ENCODE results near the gene GIPC2.

GIPC2 gene

DNA sequence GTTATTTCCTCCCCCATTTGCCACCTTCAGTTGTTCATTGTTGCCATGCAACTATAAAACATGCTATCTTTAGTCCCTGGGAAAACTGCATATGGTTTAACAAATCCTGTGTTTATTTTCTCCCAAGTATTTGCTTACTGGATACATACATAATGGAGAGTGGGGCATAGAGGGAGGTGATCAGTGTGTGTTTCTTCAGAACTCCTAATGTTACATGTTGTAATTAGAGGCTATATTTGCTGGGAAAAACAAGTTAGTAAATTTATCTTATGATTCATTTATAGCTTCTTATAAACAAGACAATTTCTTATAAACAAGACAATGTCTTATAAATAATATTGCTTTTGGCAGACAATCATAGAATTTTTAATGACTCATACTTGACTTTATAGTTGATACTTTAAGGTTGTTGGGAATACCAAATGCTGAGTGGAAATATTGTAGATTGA, 7.3 kb upstream of the GIPC2 start:
- no peak overlapping the region for H3K9ac ChIP-seq (ENCODE audit: low read depth, low read length)
- H3K4me3 ChIP-seq (ENCODE audit: low read length), result no peak overlapping the region
- no peaks in the 10 kb centered on the region for H3K4me1 ChIP-seq (ENCODE audit: insufficient read depth, low read length)
- no peaks in the 10 kb centered on the region for H3K36me3 ChIP-seq (ENCODE audit: insufficient read depth, low read depth, low read length)
- peaks cover 9% of the 10 kb centered on the region for H3K27me3 ChIP-seq (ENCODE audit: insufficient read depth, low read length)
- H3K27ac ChIP-seq (ENCODE audit: low read length), result no peak overlapping the region
- H3K9me3 ChIP-seq (ENCODE audit: insufficient read depth, low read depth, low read length), result no peaks in the 10 kb centered on the region

DNA sequence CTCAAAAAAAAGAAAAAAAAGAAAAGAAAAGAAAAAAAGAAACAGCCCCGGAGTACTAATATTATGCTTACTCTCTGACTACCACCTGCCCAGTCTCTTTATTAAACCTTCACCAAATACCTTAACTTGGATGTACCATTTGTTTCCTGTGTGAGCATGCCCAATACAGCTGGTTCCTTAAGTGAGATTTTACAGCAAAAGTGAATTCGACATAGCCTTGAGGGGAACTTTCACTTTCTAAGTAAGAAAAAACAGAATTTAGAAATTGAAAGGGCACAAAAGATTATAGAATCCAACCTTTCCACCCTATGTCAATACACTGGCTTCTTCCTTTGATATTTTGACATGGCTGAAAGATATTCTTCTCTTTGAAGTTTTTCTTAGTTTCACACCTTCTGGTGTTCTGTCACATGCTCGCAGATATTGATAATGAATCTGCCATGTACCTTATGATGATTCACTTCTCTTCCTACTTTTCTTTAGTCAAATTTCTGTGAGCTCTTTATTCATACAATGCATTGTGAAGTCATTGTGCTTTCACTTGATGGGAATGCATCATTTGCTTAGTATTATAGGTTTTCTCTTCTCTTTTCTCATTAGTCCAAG, 5.2 kb upstream of the GIPC2 start:
- Histone ChIP-seq H3K27me3 (ENCODE audit: insufficient read depth, low read length) (peaks cover 30% of the 10 kb centered on the region), H3K9me3 (ENCODE audit: insufficient read depth, low read depth, low read length) (no peaks in the 10 kb centered on the region), H3K4me1 (ENCODE audit: insufficient read depth, low read length) (peaks cover 4% of the 10 kb centered on the region; the same call in 1 of the 2 replicates), H3K27ac (ENCODE audit: low read length) (no peak overlapping the region), H3K36me3 (ENCODE audit: insufficient read depth, low read depth, low read length) (no peaks in the 10 kb centered on the region), H3K9ac (ENCODE audit: low read depth, low read length) (no peak overlapping the region), H3K4me3 (ENCODE audit: low read length) (no peak overlapping the region)

DNA sequence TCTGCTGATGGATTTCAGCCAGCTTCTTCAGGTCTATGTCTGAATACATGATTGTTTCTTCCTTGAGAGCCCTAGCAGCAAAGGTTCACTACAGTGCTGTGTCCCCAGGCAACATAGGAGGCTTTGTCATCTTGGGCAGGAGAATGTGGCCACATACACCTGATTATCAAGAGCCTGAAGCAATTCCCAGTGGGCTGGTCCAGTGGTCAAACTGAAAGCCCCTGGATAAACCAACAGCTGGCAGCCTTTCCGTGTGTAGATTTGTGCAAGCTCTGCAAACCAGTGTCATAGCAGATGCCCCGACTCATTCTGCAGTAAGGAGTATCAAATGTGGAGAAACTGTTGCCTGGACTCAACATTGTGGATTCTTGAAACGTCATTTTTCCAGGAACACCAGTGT, 2.3 kb upstream of the GIPC2 start:
- H3K36me3 ChIP-seq (ENCODE audit: insufficient read depth, low read depth, low read length), result no peaks in the 10 kb centered on the region
- H3K27ac ChIP-seq (ENCODE audit: low read length), result no peak overlapping the region
- H3K9me3 ChIP-seq (ENCODE audit: insufficient read depth, low read depth, low read length), result no peaks in the 10 kb centered on the region
- H3K4me3 ChIP-seq (ENCODE audit: low read length), result no peak overlapping the region
- no peak overlapping the region for H3K9ac ChIP-seq (ENCODE audit: low read depth, low read length)
- H3K27me3 ChIP-seq (ENCODE audit: insufficient read depth, low read length), result peaks cover 58% of the 10 kb centered on the region
- peaks cover 7% of the 10 kb centered on the region; the same call in 1 of the 2 replicates for H3K4me1 ChIP-seq (ENCODE audit: insufficient read depth, low read length)

DNA sequence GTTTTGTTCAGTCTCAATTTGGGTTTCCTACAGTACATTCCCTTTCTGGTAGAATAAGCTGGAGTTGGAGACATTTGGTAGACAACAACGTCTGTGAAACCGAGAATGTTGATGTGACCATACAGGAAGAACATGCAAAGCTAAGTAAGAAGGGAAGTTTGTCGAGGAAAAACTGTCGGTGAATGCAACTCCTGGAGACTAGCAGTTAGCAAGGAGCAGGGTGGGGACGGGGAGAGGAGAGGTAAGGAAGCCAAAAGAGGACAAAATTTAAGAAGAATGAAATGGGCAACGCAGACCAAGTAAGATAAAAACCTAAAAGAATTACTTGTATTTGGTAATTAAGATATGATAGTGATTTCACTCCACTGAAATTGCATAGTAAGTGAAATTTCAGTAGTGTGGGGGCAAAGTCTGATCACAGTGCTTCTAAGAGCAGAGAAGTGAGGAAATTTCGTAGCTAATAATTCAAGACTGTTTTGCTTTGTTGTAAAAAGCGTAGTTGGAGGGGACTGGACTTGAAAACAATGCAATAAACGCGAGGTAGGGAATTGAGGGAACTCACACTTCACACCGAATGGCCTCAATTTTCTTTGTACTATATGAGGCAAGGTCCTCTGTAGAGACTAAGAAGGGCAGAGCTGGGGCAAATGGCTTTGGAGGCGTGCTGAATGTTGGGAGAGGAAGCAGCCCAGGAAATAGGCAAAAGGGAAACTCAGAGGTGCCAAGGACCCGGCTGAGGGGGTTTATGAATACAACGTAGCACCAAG, 787 bp upstream of the GIPC2 start:
- Histone ChIP-seq H3K4me3 (ENCODE audit: low read length) (peak overlapping the region; percentile 85), H3K36me3 (ENCODE audit: insufficient read depth, low read depth, low read length) (no peaks in the 10 kb centered on the region), H3K9ac (ENCODE audit: low read depth, low read length) (peak overlapping the region; percentile 81; the same call in 1 of the 2 replicates), H3K4me1 (ENCODE audit: insufficient read depth, low read length) (peaks cover 7% of the 10 kb centered on the region; the same call in 1 of the 2 replicates), H3K27ac (ENCODE audit: low read length) (no peak overlapping the region), H3K9me3 (ENCODE audit: insufficient read depth, low read depth, low read length) (no peaks in the 10 kb centered on the region), H3K27me3 (ENCODE audit: insufficient read depth, low read length) (peaks cover 59% of the 10 kb centered on the region)

DNA sequence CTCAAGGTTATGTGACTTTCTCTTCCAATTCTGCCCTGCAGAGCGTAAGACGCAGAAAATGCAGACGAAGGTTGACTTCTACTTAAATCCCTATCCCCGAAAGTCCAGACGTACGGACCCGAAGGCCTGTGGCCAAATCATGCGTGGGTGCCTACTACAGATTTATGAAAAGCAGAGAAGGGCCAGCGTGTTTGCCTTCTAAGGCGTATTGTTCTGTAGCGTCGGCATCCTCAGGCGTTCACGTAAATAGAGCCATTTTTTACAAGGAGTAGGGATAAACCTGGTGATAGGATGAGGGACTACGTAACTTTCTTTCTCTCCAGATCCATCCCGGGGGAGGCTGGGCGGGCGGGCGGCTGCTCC, 222 bp upstream of the GIPC2 start:
- Histone ChIP-seq H3K27ac (ENCODE audit: low read length) (no peak overlapping the region), H3K4me1 (ENCODE audit: insufficient read depth, low read length) (peaks cover 7% of the 10 kb centered on the region; the same call in 1 of the 2 replicates), H3K36me3 (ENCODE audit: insufficient read depth, low read depth, low read length) (no peaks in the 10 kb centered on the region), H3K27me3 (ENCODE audit: insufficient read depth, low read length) (peaks cover 59% of the 10 kb centered on the region), H3K4me3 (ENCODE audit: low read length) (peak overlapping the region; percentile 85), H3K9me3 (ENCODE audit: insufficient read depth, low read depth, low read length) (no peaks in the 10 kb centered on the region), H3K9ac (ENCODE audit: low read depth, low read length) (peak overlapping the region; percentile 81; the same call in 1 of the 2 replicates)

DNA sequence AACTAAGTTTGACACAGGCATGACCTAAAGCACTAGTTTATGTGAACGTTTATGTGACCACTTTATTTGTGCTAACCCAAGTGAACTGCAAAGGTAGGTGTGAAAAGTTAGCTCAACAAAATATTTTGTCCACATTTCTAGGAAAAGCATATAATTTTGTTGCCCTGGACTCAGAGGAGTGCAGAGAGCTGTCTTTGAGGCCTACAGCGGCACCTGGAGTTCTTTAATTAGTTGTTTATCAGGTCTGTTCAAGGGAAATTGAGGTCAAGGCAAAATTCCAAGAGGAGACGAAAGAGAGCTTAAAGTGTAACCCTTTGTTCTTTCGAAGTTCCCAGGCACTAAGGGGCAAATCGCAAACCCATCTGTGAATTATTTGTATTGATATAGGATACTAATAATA, 1.3 kb downstream of the GIPC2 start:
- Histone ChIP-seq H3K36me3 (ENCODE audit: insufficient read depth, low read depth, low read length) (no peaks in the 10 kb centered on the region), H3K27ac (ENCODE audit: low read length) (no peak overlapping the region), H3K4me1 (ENCODE audit: insufficient read depth, low read length) (peaks cover 7% of the 10 kb centered on the region; the same call in 1 of the 2 replicates), H3K27me3 (ENCODE audit: insufficient read depth, low read length) (peaks cover 59% of the 10 kb centered on the region), H3K4me3 (ENCODE audit: low read length) (peak overlapping the region; percentile 85), H3K9ac (ENCODE audit: low read depth, low read length) (no peak overlapping the region), H3K9me3 (ENCODE audit: insufficient read depth, low read depth, low read length) (no peaks in the 10 kb centered on the region)

DNA sequence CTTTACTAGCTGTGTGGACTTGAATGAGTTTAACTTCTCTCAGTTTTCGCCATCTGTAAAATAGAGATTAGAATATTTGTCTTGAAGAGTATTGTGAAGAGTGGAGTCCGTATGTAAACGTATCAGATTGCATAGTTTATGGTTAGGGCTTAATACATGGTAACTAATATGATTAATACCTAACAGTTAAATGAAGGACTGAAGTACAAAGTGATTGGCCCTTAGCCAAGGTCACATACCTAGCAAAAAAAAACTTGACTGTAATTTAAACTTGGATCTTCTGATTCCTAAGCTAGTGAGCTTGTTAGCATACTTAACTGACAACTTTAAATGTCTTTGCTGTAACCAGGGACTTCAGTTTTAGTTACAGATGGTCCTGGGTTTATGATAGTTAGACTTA, 1.9 kb downstream of the GIPC2 start:
- H3K4me3 ChIP-seq (ENCODE audit: low read length), result no peak overlapping the region
- H3K27ac ChIP-seq (ENCODE audit: low read length), result no peak overlapping the region
- H3K9ac ChIP-seq (ENCODE audit: low read depth, low read length), result no peak overlapping the region
- peaks cover 59% of the 10 kb centered on the region for H3K27me3 ChIP-seq (ENCODE audit: insufficient read depth, low read length)
- no peaks in the 10 kb centered on the region for H3K36me3 ChIP-seq (ENCODE audit: insufficient read depth, low read depth, low read length)
- no peaks in the 10 kb centered on the region for H3K9me3 ChIP-seq (ENCODE audit: insufficient read depth, low read depth, low read length)
- peaks cover 7% of the 10 kb centered on the region; the same call in 1 of the 2 replicates for H3K4me1 ChIP-seq (ENCODE audit: insufficient read depth, low read length)

DNA sequence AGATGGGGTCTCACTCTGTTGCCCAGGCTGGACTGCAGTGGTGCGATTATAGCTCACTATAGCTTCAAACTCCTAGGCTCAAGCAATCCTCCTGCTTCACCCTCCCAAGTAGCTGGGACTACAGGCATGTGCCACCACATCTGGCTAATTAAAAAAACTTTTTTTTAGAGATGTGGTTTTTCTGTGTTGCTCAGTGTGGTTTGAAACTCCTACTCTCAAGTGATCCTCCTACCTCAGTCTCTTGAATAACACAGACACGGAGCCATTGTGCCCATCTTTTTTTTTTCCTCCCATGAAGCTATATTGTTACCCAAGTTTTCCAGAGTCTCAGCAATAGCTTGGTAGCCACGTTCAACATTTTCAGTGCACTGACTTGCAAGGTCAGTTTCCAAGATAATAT, 2.7 kb downstream of the GIPC2 start:
- H3K27me3 ChIP-seq (ENCODE audit: insufficient read depth, low read length), result peaks cover 50% of the 10 kb centered on the region
- peaks cover 7% of the 10 kb centered on the region; the same call in 1 of the 2 replicates for H3K4me1 ChIP-seq (ENCODE audit: insufficient read depth, low read length)

DNA sequence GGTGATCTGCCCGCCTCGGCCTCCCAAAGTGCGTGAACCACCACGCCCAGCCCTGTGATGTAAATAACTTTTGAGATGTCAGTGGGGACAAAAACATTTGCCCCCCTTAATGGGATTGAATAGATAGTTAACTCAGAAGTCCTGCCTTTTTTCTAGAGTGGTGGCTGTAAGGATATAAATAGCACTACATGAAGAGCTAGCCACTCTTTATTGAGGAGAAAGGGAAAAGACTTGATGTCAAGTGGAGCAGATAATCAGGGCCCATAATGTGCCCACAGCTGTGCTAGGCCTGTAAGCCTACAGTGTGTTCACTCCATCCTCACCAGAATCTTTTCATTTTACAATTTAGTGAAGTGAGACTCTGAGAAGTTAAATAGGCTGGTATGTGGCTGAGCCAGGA, 3.6 kb downstream of the GIPC2 start:
- Histone ChIP-seq H3K27ac (ENCODE audit: low read length) (no peak overlapping the region), H3K27me3 (ENCODE audit: insufficient read depth, low read length) (peaks cover 41% of the 10 kb centered on the region), H3K9me3 (ENCODE audit: insufficient read depth, low read depth, low read length) (no peaks in the 10 kb centered on the region), H3K9ac (ENCODE audit: low read depth, low read length) (no peak overlapping the region), H3K4me3 (ENCODE audit: low read length) (no peak overlapping the region), H3K36me3 (ENCODE audit: insufficient read depth, low read depth, low read length) (no peaks in the 10 kb centered on the region), H3K4me1 (ENCODE audit: insufficient read depth, low read length) (peaks cover 7% of the 10 kb centered on the region; the same call in 1 of the 2 replicates)

More for the DNA sequence above, 2.7 kb downstream of the GIPC2 start:
- H3K36me3 ChIP-seq (ENCODE audit: insufficient read depth, low read depth, low read length), result no peaks in the 10 kb centered on the region
- H3K9me3 ChIP-seq (ENCODE audit: insufficient read depth, low read depth, low read length), result no peaks in the 10 kb centered on the region
- no peak overlapping the region for H3K4me3 ChIP-seq (ENCODE audit: low read length)
- H3K9ac ChIP-seq (ENCODE audit: low read depth, low read length), result no peak overlapping the region
- H3K27ac ChIP-seq (ENCODE audit: low read length), result no peak overlapping the region

DNA sequence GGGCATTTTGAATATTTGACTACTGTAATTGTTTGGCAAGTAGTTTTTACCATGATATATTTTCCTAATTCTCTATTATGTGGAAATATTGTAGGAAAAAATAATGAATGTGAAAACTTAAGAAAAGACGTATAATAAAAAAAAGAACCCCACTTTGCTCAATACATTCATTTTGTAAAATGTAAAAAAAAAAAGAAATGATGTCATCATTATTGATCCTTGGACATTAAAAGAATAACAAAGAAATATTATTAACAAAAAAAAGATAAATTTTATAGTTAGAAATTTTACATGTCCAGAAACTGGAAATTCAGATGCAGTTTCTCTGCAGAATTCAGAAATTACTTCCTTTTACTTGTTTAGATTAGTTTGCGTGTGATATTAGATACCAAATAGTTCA, 5.2 kb downstream of the GIPC2 start:
- H3K36me3 ChIP-seq (ENCODE audit: insufficient read depth, low read depth, low read length), result no peaks in the 10 kb centered on the region
- peaks cover 3% of the 10 kb centered on the region; the same call in 1 of the 2 replicates for H3K4me1 ChIP-seq (ENCODE audit: insufficient read depth, low read length)
- H3K9ac ChIP-seq (ENCODE audit: low read depth, low read length), result no peak overlapping the region
- H3K27me3 ChIP-seq (ENCODE audit: insufficient read depth, low read length), result peaks cover 25% of the 10 kb centered on the region
- H3K9me3 ChIP-seq (ENCODE audit: insufficient read depth, low read depth, low read length), result no peaks in the 10 kb centered on the region
- no peak overlapping the region for H3K27ac ChIP-seq (ENCODE audit: low read length)
- no peak overlapping the region for H3K4me3 ChIP-seq (ENCODE audit: low read length)

DNA sequence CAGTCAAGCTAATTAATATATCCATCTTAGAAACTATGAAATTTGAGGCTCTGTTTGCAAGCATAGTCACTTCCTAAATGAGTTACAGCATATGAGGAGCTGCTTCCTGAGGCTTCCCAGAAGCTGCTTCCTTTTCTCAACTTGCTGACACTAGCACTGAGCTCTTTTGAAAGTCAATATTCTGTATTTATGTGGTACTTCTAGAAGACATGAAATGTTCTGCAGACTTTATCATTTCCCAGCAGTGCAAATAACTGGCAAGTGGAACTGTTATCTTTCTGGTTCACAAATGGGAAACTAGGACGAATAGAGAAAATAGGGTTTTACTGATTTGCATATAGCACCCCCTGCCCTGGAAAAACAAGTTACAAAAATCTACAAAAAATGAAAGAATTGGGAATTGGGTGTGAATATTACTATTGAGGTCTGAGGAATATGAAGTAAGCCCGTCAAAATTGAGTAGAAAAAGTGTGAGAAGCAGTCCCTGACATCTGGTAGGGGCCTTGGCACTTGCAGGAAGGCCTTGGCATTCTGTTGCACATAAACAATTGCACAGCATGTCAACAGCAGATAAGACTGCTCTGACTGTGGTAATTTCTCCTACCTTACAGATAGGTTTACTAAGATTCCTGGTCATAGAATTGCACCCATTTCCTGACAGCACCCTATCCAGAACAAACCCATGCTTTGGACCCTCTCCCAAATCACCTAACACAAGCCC, 7.1 kb downstream of the GIPC2 start:
- Histone ChIP-seq H3K36me3 (ENCODE audit: insufficient read depth, low read depth, low read length) (no peaks in the 10 kb centered on the region), H3K9ac (ENCODE audit: low read depth, low read length) (no peak overlapping the region), H3K9me3 (ENCODE audit: insufficient read depth, low read depth, low read length) (no peaks in the 10 kb centered on the region), H3K27ac (ENCODE audit: low read length) (no peak overlapping the region), H3K4me3 (ENCODE audit: low read length) (no peak overlapping the region), H3K27me3 (ENCODE audit: insufficient read depth, low read length) (peaks cover 6% of the 10 kb centered on the region), H3K4me1 (ENCODE audit: insufficient read depth, low read length) (no peaks in the 10 kb centered on the region)

Data from iPS-20b (cell line).